Neural crest cell (in vitro differentiated cells): ENCODE data around the gene TIPIN. TPM values are rescaled to one million over a fixed set of nuclear protein-coding genes. Genes with fewer than 3 reads are reported as not detected.
A peak's percentile ranks its signal among the peaks of the same experiment; 100 is the strongest.
"Not testable (repeated sequence)": the region's sequence is repeated elsewhere in the genome, so short reads cannot be mapped to it uniquely, and the experiment has no call there.

Experiments used
- DNase-seq: peaks from one replicate; pipeline ENCODE4 v3.0.0; 2021; ENCODE audit warnings: low read depth, mixed read lengths, low spot score
- H3K27ac Mint-ChIP-seq: one replicate; pipeline ENCODE4 v1.8.0; 2021; ENCODE audit warnings: mild to moderate bottlenecking, mixed read lengths; ENCODE audit not compliant: unreplicated experiment
- H3K27me3 Mint-ChIP-seq: 2 replicates; pipeline ENCODE4 v1.8.0; 2021; ENCODE audit warnings: low read depth, mild to moderate bottlenecking, mixed read lengths
- H3K36me3 Mint-ChIP-seq: 2 replicates; pipeline ENCODE4 v1.8.0; 2021; ENCODE audit warnings: low read depth, mild to moderate bottlenecking, mixed read lengths
- H3K4me1 Mint-ChIP-seq: 2 replicates; pipeline ENCODE4 v1.8.0; 2021; ENCODE audit warnings: mixed read lengths
- H3K4me3 Mint-ChIP-seq: one replicate; pipeline ENCODE4 v1.8.0; 2021; ENCODE audit warnings: mild to moderate bottlenecking, mixed read lengths
- H3K9me3 Mint-ChIP-seq: 2 replicates; pipeline ENCODE4 v1.8.0; 2021; ENCODE audit warnings: mixed read lengths
- total RNA-seq: library from RNA; stranded (reverse); gene quantifications from 2 replicates; pipeline ENCODE4 v1.2.1, GENCODE V29; 2021
- TF ChIP-seq, protein P1 (sequence below): fragments of 200-600 bp; sonication (generic); conservative IDR thresholded peaks from 2 replicates; pipeline ENCODE4 v1.5.0; 2021; ENCODE audit warnings: antibody characterized with exemption, mild to moderate bottlenecking

The TIPIN gene
- total RNA-seq, 1 donor from 2014 or later = 23.4 TPM

DNA sequence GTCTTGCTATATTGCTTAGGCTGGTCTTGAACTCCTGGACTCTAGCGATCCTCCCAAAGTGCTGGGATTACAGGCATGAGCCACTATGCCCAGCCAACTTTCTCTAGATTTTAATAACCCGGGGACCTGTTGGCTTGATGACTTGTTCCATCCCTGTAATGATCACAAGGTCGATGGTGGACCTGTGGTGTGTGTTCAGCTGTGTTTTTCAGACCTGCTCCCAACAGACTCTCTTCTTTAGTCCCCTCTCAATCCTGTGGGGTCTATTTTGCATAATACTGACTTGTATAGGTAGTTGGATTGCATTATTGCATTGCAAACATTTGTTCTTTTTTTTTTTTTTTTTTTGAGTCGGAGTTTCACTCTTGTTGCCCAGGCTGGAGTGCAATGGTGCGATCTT is 32.1 kb upstream of the TIPIN start:
- Mint-ChIP-seq H3K27ac (no peak overlapping the region), H3K27me3 (no peaks in the 10 kb centered on the region), H3K4me1 (peaks cover 40% of the 10 kb centered on the region), H3K4me3 (peak overlapping the region; percentile 94), H3K9me3 (no peaks in the 10 kb centered on the region), H3K36me3 (peaks cover 5% of the 10 kb centered on the region)
- DNase-seq = no peak
- TF ChIP-seq, protein P1, sequence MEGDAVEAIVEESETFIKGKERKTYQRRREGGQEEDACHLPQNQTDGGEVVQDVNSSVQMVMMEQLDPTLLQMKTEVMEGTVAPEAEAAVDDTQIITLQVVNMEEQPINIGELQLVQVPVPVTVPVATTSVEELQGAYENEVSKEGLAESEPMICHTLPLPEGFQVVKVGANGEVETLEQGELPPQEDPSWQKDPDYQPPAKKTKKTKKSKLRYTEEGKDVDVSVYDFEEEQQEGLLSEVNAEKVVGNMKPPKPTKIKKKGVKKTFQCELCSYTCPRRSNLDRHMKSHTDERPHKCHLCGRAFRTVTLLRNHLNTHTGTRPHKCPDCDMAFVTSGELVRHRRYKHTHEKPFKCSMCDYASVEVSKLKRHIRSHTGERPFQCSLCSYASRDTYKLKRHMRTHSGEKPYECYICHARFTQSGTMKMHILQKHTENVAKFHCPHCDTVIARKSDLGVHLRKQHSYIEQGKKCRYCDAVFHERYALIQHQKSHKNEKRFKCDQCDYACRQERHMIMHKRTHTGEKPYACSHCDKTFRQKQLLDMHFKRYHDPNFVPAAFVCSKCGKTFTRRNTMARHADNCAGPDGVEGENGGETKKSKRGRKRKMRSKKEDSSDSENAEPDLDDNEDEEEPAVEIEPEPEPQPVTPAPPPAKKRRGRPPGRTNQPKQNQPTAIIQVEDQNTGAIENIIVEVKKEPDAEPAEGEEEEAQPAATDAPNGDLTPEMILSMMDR = no peak

GRCh38 chr15:66388043-66388363 is 31.5 kb upstream of the TIPIN start:
- TF ChIP-seq, protein P1 = peak; percentile 5
- no peak for DNase-seq
- Mint-ChIP-seq H3K4me3 (peak overlapping the region; percentile 94), H3K9me3 (no peaks in the 10 kb centered on the region), H3K27ac (no peak overlapping the region), H3K36me3 (peaks cover 5% of the 10 kb centered on the region), H3K4me1 (peaks cover 38% of the 10 kb centered on the region), H3K27me3 (no peaks in the 10 kb centered on the region)

DNA sequence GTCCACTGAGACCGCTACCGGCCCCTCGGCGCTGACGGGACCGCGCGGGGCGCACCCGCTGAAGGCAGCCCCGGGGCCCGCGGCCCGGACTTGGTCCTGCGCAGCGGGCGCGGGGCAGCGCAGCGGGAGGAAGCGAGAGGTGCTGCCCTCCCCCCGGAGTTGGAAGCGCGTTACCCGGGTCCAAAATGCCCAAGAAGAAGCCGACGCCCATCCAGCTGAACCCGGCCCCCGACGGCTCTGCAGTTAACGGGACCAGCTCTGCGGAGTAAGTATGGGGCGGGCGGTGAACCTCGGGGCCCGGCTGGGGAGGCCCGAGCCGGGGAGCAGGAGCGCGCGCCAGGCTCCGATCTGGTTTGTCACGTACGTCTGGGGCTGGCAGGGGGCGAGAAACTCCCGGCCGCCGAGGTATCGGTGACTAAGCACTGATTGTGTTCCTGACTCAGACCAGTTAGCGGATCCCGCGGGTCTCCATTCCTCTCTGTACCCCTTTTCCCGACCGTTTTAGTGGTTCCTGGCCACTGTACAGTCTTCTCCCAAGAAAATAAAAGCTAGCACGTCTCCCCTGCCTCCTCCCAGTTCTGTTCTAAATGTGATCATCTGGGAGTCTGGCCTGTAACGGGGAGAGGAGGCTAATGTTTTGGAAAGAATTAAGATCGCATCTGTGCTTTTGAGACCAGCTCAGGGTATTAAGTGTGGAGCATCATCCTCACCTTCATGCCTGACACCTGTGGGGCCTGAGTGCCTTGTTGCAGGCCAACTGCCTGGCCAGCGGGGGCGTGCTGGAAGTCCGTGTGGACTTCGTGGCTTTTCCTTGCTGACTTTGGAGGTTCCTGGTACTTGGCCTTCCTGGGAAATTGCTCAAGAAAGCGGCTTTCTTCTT is 30.9 kb upstream of the TIPIN start:
- TF ChIP-seq, protein P1 = peak; percentile 44
- no peaks in the 10 kb centered on the region for H3K27me3 Mint-ChIP-seq
- H3K27ac Mint-ChIP-seq = peak overlapping the region; percentile 70
- H3K4me1 Mint-ChIP-seq = peaks cover 38% of the 10 kb centered on the region
- H3K4me3 Mint-ChIP-seq = peak overlapping the region; percentile 94
- H3K9me3 Mint-ChIP-seq = no peaks in the 10 kb centered on the region
- peak; percentile 33 for DNase-seq
- peaks cover 5% of the 10 kb centered on the region for H3K36me3 Mint-ChIP-seq

DNA sequence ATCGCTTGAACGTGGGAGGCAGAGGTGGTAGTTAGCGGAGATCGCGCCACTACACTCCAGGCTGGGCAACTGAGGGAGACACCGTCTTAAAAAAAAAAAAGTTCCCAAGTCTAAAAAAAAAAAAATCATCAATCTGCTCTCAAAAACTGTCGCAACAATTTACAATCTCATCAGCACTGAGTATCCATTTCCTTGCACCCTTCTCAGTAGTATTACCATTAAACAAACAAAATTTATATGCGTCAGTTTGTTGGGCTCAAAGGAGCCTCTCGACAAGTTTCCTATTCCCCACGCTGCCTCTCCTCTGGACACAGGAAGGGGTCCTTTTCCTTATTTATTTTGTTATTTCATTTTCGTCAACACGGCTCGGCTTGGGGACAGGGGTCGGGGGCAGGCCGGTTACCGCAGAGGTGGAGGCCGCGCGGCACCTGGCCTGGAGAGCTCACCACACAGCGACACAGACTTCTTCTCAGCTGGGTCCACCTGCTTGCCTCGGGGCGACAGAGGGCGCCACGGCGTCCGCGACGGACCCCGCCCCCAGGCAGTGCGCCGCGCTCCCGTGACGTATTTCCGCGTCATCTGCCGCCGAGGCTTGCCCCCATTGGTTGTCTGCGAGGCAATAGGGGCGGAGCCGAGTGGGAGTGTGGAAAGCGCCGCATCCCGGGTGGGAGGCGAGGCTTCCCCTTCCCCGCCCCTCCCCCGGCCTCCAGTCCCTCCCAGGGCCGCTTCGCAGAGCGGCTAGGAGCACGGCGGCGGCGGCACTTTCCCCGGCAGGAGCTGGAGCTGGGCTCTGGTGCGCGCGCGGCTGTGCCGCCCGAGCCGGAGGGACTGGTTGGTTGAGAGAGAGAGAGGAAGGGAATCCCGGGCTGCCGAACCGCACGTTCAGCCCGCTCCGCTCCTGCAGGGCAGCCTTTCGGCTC is 30.0 kb upstream of the TIPIN start, which contains the start of gene MAP2K1:
TSS of gene MAP2K1 (plus strand) at position 709 of the 920 bp plus-strand sequence. CDS start 436 bp downstream, outside the sequence.
- Mint-ChIP-seq H3K27me3 (no peaks in the 10 kb centered on the region), H3K4me3 (peak within 1 kb of the TSS; percentile 94), H3K4me1 (peaks cover 33% of the 10 kb centered on the region), H3K36me3 (no peaks in the 10 kb centered on the region), H3K27ac (peak within 1 kb of the TSS; percentile 98), H3K9me3 (no peaks in the 10 kb centered on the region)
- TF ChIP-seq, protein P1 = peak; percentile 63
- DNase-seq = peak; percentile 94

GRCh38 chr15:66381376-66381775 is 24.9 kb upstream of the TIPIN start:
- H3K36me3 Mint-ChIP-seq, DNase-seq, H3K27ac Mint-ChIP-seq, H3K4me1 Mint-ChIP-seq, H3K9me3 Mint-ChIP-seq, H3K4me3 Mint-ChIP-seq, H3K27me3 Mint-ChIP-seq: not testable (repeated sequence)
